IPS DF 6.9 (cell line): ENCODE measurements around the gene GBE1.
"Not testable (repeated sequence)": the region's sequence is repeated elsewhere in the genome, so short reads cannot be mapped to it uniquely, and the experiment has no call there.

Experiments
- DNase-seq: peaks from one replicate; pipeline ENCODE4 v3.0.0-alpha.2; 2013; ENCODE audit warnings: low read depth, low spot score
- H3K27ac ChIP-seq: one replicate; pipeline ENCODE4 v1.5.1; 2013; ENCODE audit warnings: low read length, control low read depth
- H3K27me3 ChIP-seq: 2 replicates; pipeline ENCODE4 v1.6.1; 2013; ENCODE audit warnings: mild to moderate bottlenecking, low read length; ENCODE audit not compliant: control insufficient read depth, insufficient read depth
- H3K36me3 ChIP-seq: 2 replicates; pipeline ENCODE4 v1.6.1; 2013; ENCODE audit warnings: low read length; ENCODE audit not compliant: control insufficient read depth, insufficient read depth
- H3K4me1 ChIP-seq: 2 replicates; pipeline ENCODE4 v1.6.1; 2013; ENCODE audit warnings: low read length; ENCODE audit not compliant: control insufficient read depth, insufficient read depth
- H3K4me3 ChIP-seq: 2 replicates; pipeline ENCODE4 v1.5.1; 2013; ENCODE audit warnings: mild to moderate bottlenecking, low read length
- H3K9me3 ChIP-seq: 2 replicates; pipeline ENCODE4 v1.6.1; 2013; ENCODE audit warnings: low read length, inconsistent platforms; ENCODE audit not compliant: control insufficient read depth, insufficient read depth
- WGBS: extraction: QIAGEN DNeasy Blood & Tissue Kit; methylation state at CpG from one replicate; pipeline ENCODE4 v1.1.7; 2013; ENCODE audit warnings: mixed read lengths, missing lambda C conversion rate; ENCODE audit not compliant: insufficient read length, insufficient coverage; 5-methylcytosine and 5-hydroxymethylcytosine counted together

The GBE1 gene

GRCh38 chr3:81502236-81502635 is 259.2 kb downstream of the GBE1 start:
- DNase-seq = no peak
- H3K4me1 ChIP-seq = no peaks in the 10 kb centered on the region
- H3K4me3 ChIP-seq = no peak overlapping the region
- no peak overlapping the region for H3K27ac ChIP-seq
- no peaks in the 10 kb centered on the region for H3K36me3 ChIP-seq
- no peaks in the 10 kb centered on the region for H3K27me3 ChIP-seq
- no CpG with 5 or more reads among the region's 1 CpG for WGBS
- H3K9me3 ChIP-seq = no peaks in the 10 kb centered on the region

- H3K36me3 ChIP-seq = no peaks in the 10 kb centered on the region
- no peak overlapping the region for H3K4me3 ChIP-seq
- DNase-seq = no peak
- no peaks in the 10 kb centered on the region for H3K27me3 ChIP-seq
- H3K4me1 ChIP-seq = no peaks in the 10 kb centered on the region
- H3K27ac ChIP-seq = no peak overlapping the region
- no peaks in the 10 kb centered on the region for H3K9me3 ChIP-seq
- no CpG with 5 or more reads among the region's 1 CpG for WGBS
These were observed 261.4 kb downstream of the GBE1 start for GRCh38 chr3:81500039-81500438.

- H3K9me3 ChIP-seq = no peaks in the 10 kb centered on the region
- no peak overlapping the region for H3K27ac ChIP-seq
- no peaks in the 10 kb centered on the region for H3K4me1 ChIP-seq
- H3K27me3 ChIP-seq = no peaks in the 10 kb centered on the region
- 100% methylated on average over 2 of the region's 4 CpGs for WGBS
- DNase-seq = no peak
- no peak overlapping the region for H3K4me3 ChIP-seq
- no peaks in the 10 kb centered on the region for H3K36me3 ChIP-seq
These were observed 263.7 kb downstream of the GBE1 start for GRCh38 chr3:81497572-81498251.

- H3K9me3 ChIP-seq = no peaks in the 10 kb centered on the region
- no peak overlapping the region for H3K4me3 ChIP-seq
- no peaks in the 10 kb centered on the region for H3K4me1 ChIP-seq
- H3K27ac ChIP-seq = no peak overlapping the region
- WGBS = no CpG with 5 or more reads among the region's 6 CpGs
- no peaks in the 10 kb centered on the region for H3K27me3 ChIP-seq
- H3K36me3 ChIP-seq = no peaks in the 10 kb centered on the region
- DNase-seq = no peak
These were observed 264.9 kb downstream of the GBE1 start for GRCh38 chr3:81496407-81497104.

- WGBS = no CpG with 5 or more reads among the region's 1 CpG
These were observed 269.0 kb downstream of the GBE1 start for GRCh38 chr3:81492471-81492870.

GRCh38 chr3:81492040-81492439 is 269.4 kb downstream of the GBE1 start:
- Histone ChIP-seq H3K27me3 (no peaks in the 10 kb centered on the region), H3K4me1 (peaks cover 1% of the 10 kb centered on the region; the same call in 1 of the 2 replicates), H3K4me3 (no peak overlapping the region), H3K36me3 (no peaks in the 10 kb centered on the region), H3K9me3 (no peaks in the 10 kb centered on the region), H3K27ac (no peak overlapping the region)
- DNase-seq = no peak
- WGBS = no CpG with 5 or more reads among the region's 4 CpGs

More at GRCh38 chr3:81492471-81492870, 269.0 kb downstream of the GBE1 start:
- not testable (repeated sequence) for H3K27ac ChIP-seq, DNase-seq, H3K4me1 ChIP-seq, H3K9me3 ChIP-seq, H3K36me3 ChIP-seq, H3K27me3 ChIP-seq, H3K4me3 ChIP-seq

- DNase-seq = peak; percentile 91
- Histone ChIP-seq H3K9me3 (no peaks in the 10 kb centered on the region), H3K4me3 (no peak overlapping the region), H3K36me3 (no peaks in the 10 kb centered on the region), H3K27ac (no peak overlapping the region), H3K27me3 (no peaks in the 10 kb centered on the region), H3K4me1 (peaks cover 1% of the 10 kb centered on the region; the same call in 1 of the 2 replicates)
- WGBS = no CpG with 5 or more reads among the region's 7 CpGs
These were observed 270.7 kb downstream of the GBE1 start for GRCh38 chr3:81490541-81491288.

- Histone ChIP-seq H3K36me3 (no peaks in the 10 kb centered on the region), H3K4me1 (no peaks in the 10 kb centered on the region), H3K9me3 (no peaks in the 10 kb centered on the region), H3K27me3 (no peaks in the 10 kb centered on the region), H3K27ac (no peak overlapping the region), H3K4me3 (no peak overlapping the region)
- no CpG with 5 or more reads among the region's 5 CpGs for WGBS
- DNase-seq = no peak
These were observed 276.0 kb downstream of the GBE1 start for GRCh38 chr3:81485444-81485865.

- Histone ChIP-seq H3K27me3 (no peaks in the 10 kb centered on the region), H3K4me3 (no peak overlapping the region), H3K36me3 (no peaks in the 10 kb centered on the region), H3K9me3 (no peaks in the 10 kb centered on the region), H3K4me1 (no peaks in the 10 kb centered on the region), H3K27ac (no peak overlapping the region)
- no peak for DNase-seq
- WGBS = no CpG with 5 or more reads among the region's 5 CpGs
These were observed 276.9 kb downstream of the GBE1 start for GRCh38 chr3:81484520-81484919.

- Histone ChIP-seq H3K4me1 (no peaks in the 10 kb centered on the region), H3K27ac (no peak overlapping the region), H3K27me3 (no peaks in the 10 kb centered on the region), H3K4me3 (no peak overlapping the region), H3K36me3 (no peaks in the 10 kb centered on the region), H3K9me3 (no peaks in the 10 kb centered on the region)
- DNase-seq = no peak
- no CpG with 5 or more reads among the region's 3 CpGs for WGBS
These were observed 278.4 kb downstream of the GBE1 start for GRCh38 chr3:81483046-81483445.
